Memory B cell (primary cell): ENCODE data around the gene TMEM204.

ENCODE experiments used
- ATAC-seq: fragments of 150-1000 bp; cut with Tn5 transposase; 2 replicates; pipeline ENCODE4 v1.10.0; 2021; ENCODE audit warnings: low read depth, mild to moderate bottlenecking, moderate library complexity
- DNase-seq, 2 donors: peaks; one replicate each; pipeline ENCODE4 v3.0.0; 2022; ENCODE audit warnings: low spot score in 2 of 2
- H3K27ac Mint-ChIP-seq: one replicate; pipeline ENCODE4 v1.8.0; 2022; ENCODE audit warnings: mild to moderate bottlenecking, moderate library complexity, mixed read lengths
- H3K27me3 Mint-ChIP-seq: one replicate; pipeline ENCODE4 v1.8.0; 2022; ENCODE audit warnings: mixed read lengths
- H3K36me3 Mint-ChIP-seq: one replicate; pipeline ENCODE4 v1.8.0; 2022; ENCODE audit warnings: mild to moderate bottlenecking, mixed read lengths
- H3K4me1 Mint-ChIP-seq: one replicate; pipeline ENCODE4 v1.8.0; 2022; ENCODE audit warnings: mixed read lengths
- H3K4me3 Mint-ChIP-seq: one replicate; pipeline ENCODE4 v1.8.0; 2022; ENCODE audit warnings: mild to moderate bottlenecking, moderate library complexity, mixed read lengths
- H3K9me3 Mint-ChIP-seq: one replicate; pipeline ENCODE4 v1.8.0; 2022; ENCODE audit warnings: mixed read lengths

Gene TMEM204

DNA sequence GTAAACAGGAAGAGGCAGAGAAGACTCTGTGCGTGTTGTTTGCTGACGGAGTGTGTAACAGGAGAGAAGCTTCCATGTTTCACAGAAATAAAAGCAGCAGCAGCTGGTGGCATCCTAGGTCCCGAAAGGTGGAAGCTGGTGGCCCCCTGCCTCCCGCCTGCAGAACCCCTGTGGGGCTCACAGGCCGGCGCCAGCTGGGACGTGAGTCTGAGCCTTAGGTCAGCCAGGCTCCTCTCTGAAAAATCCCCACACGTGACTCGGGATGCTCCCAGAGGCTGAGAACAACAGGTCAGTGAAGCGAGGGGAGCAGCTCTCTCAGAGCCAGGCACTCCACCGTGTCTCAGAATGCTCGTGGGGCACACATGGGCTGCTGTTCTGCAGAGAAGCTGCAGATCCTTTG lies 27.4 kb downstream of the TMEM204 start:
- Mint-ChIP-seq H3K4me3 (no peak overlapping the region), H3K9me3 (no peaks in the 10 kb centered on the region), H3K36me3 (peaks cover 2% of the 10 kb centered on the region), H3K4me1 (peaks cover 5% of the 10 kb centered on the region), H3K27ac (no peak overlapping the region), H3K27me3 (no peaks in the 10 kb centered on the region)
- ATAC-seq, result no peak
- DNase-seq, result no peak

DNA sequence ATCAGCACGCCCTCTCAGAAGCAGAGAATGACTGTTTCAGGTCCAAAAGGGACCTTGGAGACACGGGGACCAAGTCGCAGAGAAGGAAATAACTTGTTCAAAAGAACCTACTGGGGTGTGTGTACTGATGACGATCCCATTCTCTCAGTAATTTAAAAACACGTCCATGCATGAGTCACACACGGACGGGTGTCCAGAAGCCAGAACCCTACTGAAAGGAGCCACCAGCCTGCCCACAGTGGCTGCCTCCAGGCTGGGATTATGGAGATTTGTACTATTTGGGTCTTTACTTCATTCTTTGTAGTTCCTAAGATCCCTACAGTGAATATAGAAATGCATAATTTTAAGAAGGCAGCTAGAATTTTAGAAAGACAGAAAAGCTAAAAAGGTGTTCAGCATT lies 27.8 kb downstream of the TMEM204 start:
- DNase-seq, result no peak
- H3K4me1 Mint-ChIP-seq, result peaks cover 5% of the 10 kb centered on the region
- peaks cover 2% of the 10 kb centered on the region for H3K36me3 Mint-ChIP-seq
- no peaks in the 10 kb centered on the region for H3K27me3 Mint-ChIP-seq
- no peaks in the 10 kb centered on the region for H3K9me3 Mint-ChIP-seq
- ATAC-seq, result no peak
- H3K4me3 Mint-ChIP-seq, result no peak overlapping the region
- no peak overlapping the region for H3K27ac Mint-ChIP-seq

DNA sequence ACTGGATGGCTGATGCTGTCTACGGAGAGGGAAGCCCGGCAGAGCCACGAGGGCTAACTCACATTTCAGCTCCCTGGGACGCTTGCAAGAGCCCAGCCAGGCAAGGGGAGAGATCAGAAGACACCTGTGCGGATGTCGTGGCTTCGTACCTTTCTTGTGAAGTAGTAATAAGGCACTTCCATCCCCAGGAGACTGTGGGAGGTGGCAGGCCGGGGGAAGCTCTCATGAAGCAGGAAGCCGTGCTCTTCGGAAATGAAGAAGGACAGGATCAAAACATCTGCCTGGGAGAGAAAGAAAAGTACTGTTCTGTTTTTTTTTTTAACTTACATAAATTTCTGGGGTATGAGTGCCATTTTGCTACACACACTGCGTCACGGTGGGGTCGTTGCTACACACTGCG lies 28.4 kb downstream of the TMEM204 start:
- peaks cover 5% of the 10 kb centered on the region for H3K4me1 Mint-ChIP-seq
- no peak for ATAC-seq
- H3K27ac Mint-ChIP-seq, result no peak overlapping the region
- H3K27me3 Mint-ChIP-seq, result no peaks in the 10 kb centered on the region
- H3K9me3 Mint-ChIP-seq, result no peaks in the 10 kb centered on the region
- peaks cover 2% of the 10 kb centered on the region for H3K36me3 Mint-ChIP-seq
- no peak overlapping the region for H3K4me3 Mint-ChIP-seq
- no peak for DNase-seq

DNA sequence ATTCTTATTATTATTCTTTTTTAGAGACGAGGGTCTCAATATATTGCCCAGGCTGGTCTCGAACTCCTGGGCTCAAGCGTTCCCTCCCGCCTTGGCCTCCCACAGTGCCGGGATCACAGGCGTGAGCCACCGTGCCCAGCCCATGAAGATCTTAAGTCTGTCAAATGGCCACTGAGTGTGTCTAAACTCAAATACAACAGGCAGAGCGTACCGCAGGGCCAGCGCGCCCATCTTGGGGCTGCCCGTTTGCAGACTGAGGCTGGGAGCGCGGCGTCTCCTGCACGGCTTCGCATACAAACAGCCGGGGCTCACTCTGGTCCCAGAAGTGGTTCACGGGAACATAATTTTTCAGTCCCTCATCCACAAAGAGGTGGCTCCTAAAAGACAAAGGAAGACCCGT lies 30.3 kb downstream of the TMEM204 start:
- no peak overlapping the region for H3K27ac Mint-ChIP-seq
- no peak for ATAC-seq
- H3K4me3 Mint-ChIP-seq, result no peak overlapping the region
- DNase-seq, result no peak
- peaks cover 5% of the 10 kb centered on the region for H3K4me1 Mint-ChIP-seq
- H3K27me3 Mint-ChIP-seq, result no peaks in the 10 kb centered on the region
- H3K9me3 Mint-ChIP-seq, result no peaks in the 10 kb centered on the region
- peaks cover 2% of the 10 kb centered on the region for H3K36me3 Mint-ChIP-seq

DNA sequence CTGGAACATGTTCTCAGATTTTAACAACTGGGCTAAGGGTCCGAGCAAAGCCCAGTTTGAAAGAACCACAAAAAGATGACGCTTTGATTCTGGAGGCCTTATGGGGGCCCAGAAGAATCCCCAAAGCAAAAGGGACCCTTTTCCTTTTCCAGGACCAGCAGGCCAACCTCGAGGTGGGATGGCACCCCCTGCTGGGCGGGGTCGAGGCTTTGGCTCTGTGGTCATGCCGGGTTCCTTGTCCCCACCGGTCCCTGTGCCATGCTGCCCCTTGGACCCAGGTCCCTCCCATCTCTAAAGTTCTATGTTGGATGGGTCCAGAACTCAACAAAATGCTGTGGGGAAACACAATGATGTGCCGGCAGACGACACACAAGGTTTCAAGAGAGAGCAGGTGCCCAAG lies 30.9 kb downstream of the TMEM204 start:
- peak in 1 of 2 donors; percentile 19 for DNase-seq
- H3K4me3 Mint-ChIP-seq, result no peak overlapping the region
- H3K27ac Mint-ChIP-seq, result no peak overlapping the region

DNA sequence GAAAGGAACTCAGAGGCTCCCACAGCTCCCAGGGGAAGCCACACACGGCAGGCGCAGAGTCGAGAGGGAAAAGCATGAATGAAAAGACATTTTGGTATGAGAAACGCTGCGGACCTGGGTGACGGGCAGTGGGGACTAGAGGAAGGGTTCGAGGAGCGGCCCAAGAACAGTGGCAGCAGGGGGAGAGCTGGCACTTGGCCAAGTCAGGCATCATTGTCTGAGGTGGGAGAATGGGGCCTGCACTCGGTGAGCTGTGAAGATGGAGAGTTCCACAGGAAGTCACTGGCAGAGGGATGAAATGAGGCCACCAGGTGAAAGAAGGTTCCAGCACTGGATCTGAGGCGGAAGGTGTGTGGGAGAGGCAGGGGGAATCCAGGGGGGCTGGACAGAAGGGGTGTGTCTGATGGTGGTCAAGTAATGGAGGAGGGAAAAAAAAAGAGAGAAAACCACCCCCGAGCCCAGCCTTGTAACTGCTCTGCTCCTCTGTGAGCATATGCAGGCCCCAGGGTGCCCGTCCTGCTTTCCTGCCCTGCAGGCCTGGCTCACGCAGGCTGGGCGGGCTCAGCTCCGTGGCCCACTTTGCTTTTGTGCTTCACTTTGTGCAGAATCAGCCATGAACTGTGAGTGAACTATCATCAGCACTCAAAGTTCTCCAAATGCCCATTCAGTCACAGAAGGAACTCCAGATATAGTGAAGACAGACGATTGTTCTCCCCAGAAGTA lies 31.8 kb downstream of the TMEM204 start:
- Mint-ChIP-seq H3K27ac (no peak overlapping the region), H3K4me3 (no peak overlapping the region), H3K4me1 (no peaks in the 10 kb centered on the region)

More for the DNA sequence above, 30.9 kb downstream of the TMEM204 start:
- Mint-ChIP-seq H3K4me1 (peaks cover 5% of the 10 kb centered on the region), H3K27me3 (no peaks in the 10 kb centered on the region), H3K36me3 (peaks cover 2% of the 10 kb centered on the region), H3K9me3 (no peaks in the 10 kb centered on the region)
- no peak for ATAC-seq

DNA sequence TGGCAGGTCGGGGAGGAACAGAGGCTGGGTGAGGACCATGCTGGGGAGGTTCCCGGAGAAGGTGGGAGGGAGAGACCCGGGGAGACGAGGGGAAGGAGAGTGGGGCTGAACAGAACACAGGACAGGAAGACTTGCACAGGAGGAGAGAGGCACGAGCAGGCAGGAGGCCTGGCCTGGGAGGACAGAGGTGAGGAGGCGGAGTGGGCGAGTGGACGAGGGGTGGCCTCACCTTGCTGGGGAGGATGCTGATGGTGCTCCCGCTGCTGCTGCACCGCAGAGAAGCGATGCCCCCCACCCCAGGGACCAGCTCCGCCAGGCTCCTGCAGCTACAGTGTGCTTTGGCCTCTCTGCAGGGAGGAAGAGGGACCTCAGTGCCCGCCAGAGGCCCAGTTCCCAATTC lies 34.5 kb downstream of the TMEM204 start:
- Mint-ChIP-seq H3K4me3 (no peak overlapping the region), H3K9me3 (no peaks in the 10 kb centered on the region), H3K36me3 (no peaks in the 10 kb centered on the region), H3K4me1 (no peaks in the 10 kb centered on the region), H3K27ac (no peak overlapping the region), H3K27me3 (no peaks in the 10 kb centered on the region)
- no peak for ATAC-seq
- no peak for DNase-seq

More for the DNA sequence above, 31.8 kb downstream of the TMEM204 start:
- ATAC-seq (no peak), DNase-seq (no peak)
- no peaks in the 10 kb centered on the region for H3K9me3 Mint-ChIP-seq
- H3K27me3 Mint-ChIP-seq, result no peaks in the 10 kb centered on the region
- peaks cover 2% of the 10 kb centered on the region for H3K36me3 Mint-ChIP-seq

DNA sequence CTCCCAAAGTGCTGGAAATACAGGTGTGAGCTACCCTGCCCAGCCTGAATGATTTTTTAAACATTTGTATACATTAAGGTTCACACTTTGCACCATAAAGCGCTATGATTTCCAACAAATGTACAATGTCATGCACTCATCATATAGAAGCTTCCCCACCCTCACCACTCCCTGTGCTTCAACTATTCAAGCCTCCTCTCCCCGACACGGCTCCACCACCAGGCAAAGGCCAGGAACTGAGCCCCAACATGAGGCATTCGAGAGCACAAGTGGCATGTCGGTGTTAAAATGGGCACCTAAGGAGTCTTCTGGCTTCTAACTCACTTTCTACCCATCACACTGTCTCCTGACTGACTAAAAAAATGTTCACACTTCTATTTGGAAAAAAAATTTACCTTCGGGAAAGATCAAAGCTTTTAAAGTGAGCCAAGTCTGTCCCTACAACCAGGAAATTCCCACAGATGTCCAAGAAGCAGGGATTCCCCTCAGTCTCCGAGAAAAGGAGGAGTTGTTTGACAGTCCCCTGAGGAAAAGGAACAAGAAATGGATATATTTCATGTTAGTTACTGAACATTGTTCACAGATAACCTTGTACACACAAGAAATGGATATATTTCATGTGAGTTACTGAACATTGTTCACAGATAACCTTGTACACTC lies 37.7 kb downstream of the TMEM204 start:
- Mint-ChIP-seq H3K27me3 (no peaks in the 10 kb centered on the region), H3K4me1 (no peaks in the 10 kb centered on the region), H3K36me3 (peaks cover 3% of the 10 kb centered on the region), H3K27ac (no peak overlapping the region), H3K9me3 (peaks cover 2% of the 10 kb centered on the region), H3K4me3 (no peak overlapping the region)
- DNase-seq (no peak), ATAC-seq (no peak)

DNA sequence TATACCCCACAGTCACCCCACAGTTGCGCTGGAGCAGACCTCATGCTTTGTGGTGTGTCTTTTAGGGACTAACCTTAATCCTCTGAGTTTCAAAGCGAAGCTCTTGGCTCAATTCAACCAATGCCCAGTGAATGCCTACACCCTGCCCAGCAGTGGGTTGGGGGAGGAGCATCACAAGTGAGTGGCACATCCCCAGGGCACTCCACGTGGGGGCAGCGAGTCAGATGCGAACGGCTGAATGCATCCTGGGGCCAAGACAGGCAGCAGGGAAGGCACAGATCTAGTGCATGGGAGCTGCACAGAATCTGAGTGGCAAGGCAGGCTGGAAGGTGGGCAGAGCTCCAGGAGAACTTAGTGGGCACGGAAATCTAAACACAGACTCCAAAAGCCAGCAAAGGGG lies 39.2 kb downstream of the TMEM204 start:
- Mint-ChIP-seq H3K27ac (no peak overlapping the region), H3K9me3 (peaks cover 2% of the 10 kb centered on the region), H3K27me3 (no peaks in the 10 kb centered on the region), H3K36me3 (peaks cover 3% of the 10 kb centered on the region), H3K4me1 (no peaks in the 10 kb centered on the region), H3K4me3 (no peak overlapping the region)
- DNase-seq (no peak), ATAC-seq (no peak)

DNA sequence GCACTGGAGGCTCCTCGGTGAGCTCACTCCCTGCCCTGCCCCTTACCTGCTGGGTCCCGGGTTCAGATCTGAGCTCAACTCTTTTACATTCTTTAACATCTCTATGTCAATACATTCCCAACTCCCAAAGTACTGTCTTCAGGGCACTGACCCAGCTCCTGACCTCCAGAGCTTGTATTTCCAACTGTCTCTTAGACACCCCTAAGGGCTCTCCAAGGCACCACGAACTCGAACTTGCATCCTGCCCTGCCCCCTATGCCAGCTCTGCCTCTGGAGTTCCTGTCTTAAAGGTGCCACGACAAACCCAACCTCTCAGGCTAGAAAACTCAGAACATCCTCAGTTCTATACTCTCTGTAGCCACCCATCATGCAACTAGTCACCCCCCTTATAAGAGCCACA lies 39.8 kb downstream of the TMEM204 start:
- Mint-ChIP-seq H3K36me3 (peaks cover 3% of the 10 kb centered on the region), H3K27ac (no peak overlapping the region), H3K4me1 (no peaks in the 10 kb centered on the region), H3K9me3 (peaks cover 2% of the 10 kb centered on the region), H3K4me3 (no peak overlapping the region), H3K27me3 (no peaks in the 10 kb centered on the region)
- DNase-seq, result no peak
- ATAC-seq, result no peak

DNA sequence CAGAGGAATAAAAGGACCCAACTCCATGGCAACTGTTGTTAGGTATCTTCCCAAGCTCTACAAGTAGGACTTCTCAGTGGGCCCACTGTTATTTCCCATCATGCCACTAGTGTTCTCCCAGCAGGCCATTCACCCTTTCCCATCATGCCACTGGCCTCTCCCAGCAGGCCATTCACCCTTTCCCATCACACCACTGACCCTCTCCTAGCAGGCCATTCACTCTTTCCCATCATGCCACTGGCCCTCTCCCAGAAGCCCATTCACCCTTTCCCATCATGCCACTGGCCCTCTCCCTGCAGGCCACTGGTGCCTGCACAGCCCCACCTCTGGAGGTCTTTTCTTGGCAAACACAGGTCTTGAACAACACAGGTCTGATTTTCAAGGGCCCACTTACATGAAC lies 42.1 kb downstream of the TMEM204 start:
- H3K9me3 Mint-ChIP-seq, result peaks cover 2% of the 10 kb centered on the region
- no peak for ATAC-seq
- no peaks in the 10 kb centered on the region for H3K27me3 Mint-ChIP-seq
- DNase-seq, result no peak
- no peak overlapping the region for H3K27ac Mint-ChIP-seq
- H3K36me3 Mint-ChIP-seq, result peaks cover 3% of the 10 kb centered on the region
- H3K4me1 Mint-ChIP-seq, result no peaks in the 10 kb centered on the region
- H3K4me3 Mint-ChIP-seq, result no peak overlapping the region

DNA sequence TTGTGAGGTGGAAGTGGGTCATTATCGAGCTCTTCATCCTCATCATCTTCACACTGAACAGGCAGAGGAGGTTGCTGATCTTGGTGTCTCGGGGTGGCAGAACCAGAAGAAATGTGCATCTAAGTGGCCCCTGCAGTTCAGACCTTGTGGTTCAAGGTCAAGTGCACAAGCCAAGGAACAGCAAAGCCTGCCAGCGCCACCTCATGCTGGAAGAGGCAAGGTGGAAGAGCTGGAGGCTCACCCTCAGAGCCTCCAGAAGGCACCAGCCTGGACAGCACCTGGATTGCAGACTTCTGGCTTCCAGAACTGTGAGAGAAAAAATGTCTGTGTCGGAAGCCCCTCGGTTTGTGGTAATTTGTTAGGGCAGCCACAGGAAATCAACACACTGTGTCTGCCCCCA lies 45.7 kb downstream of the TMEM204 start:
- ATAC-seq (no peak), DNase-seq (no peak)
- H3K27ac Mint-ChIP-seq, result no peak overlapping the region
- H3K36me3 Mint-ChIP-seq, result peaks cover 10% of the 10 kb centered on the region
- H3K4me3 Mint-ChIP-seq, result no peak overlapping the region
- peaks cover 2% of the 10 kb centered on the region for H3K4me1 Mint-ChIP-seq
- peaks cover 7% of the 10 kb centered on the region for H3K9me3 Mint-ChIP-seq
- H3K27me3 Mint-ChIP-seq, result no peaks in the 10 kb centered on the region

DNA sequence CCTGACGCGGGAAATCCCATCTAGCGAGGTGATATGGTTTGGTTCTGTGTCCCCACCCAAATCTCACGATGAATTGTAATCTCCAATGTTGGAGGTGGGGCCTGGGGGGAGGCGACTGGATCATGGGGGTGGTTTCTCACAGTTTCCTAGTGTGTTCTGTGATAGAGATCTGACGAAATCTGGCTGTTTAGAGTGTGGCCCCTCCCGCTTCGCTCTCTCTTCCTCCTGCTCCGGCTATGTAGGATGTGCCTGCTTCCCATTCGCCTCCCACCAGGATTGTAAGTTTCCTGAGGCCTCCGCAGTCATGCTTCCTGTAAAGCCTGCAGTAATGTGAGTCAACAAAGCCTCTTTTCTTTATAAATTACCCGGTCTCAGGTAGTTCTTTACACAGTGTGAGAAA lies 46.8 kb downstream of the TMEM204 start:
- peaks cover 2% of the 10 kb centered on the region for H3K4me1 Mint-ChIP-seq
- no peak for DNase-seq
- no peak for ATAC-seq
- H3K36me3 Mint-ChIP-seq, result peaks cover 10% of the 10 kb centered on the region
- H3K4me3 Mint-ChIP-seq, result no peak overlapping the region
- peaks cover 7% of the 10 kb centered on the region for H3K9me3 Mint-ChIP-seq
- no peaks in the 10 kb centered on the region for H3K27me3 Mint-ChIP-seq
- no peak overlapping the region for H3K27ac Mint-ChIP-seq

DNA sequence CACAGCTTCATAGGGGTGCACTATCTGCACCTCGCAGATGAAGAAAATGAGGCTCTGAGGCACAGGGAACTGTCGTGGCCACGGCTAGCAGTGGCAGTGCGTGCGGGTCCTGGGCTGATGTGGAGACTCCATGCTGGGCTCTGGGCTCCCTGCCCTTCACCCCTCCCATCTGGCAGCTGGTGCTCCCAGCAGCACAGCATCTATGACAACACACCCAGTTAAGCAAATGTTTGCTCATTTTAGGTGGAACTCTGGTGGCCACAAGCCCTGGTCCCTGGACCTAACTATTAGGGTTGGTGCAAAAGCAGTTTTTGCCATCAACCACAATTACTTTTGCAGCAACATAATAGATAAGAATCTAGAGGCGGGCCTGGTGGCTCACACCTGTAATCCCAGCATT lies 47.5 kb downstream of the TMEM204 start:
- H3K4me1 Mint-ChIP-seq, result peaks cover 2% of the 10 kb centered on the region
- H3K27me3 Mint-ChIP-seq, result no peaks in the 10 kb centered on the region
- DNase-seq, result no peak
- ATAC-seq, result no peak
- H3K9me3 Mint-ChIP-seq, result peaks cover 5% of the 10 kb centered on the region
- H3K36me3 Mint-ChIP-seq, result peaks cover 8% of the 10 kb centered on the region
- H3K4me3 Mint-ChIP-seq, result no peak overlapping the region
- H3K27ac Mint-ChIP-seq, result no peak overlapping the region

DNA sequence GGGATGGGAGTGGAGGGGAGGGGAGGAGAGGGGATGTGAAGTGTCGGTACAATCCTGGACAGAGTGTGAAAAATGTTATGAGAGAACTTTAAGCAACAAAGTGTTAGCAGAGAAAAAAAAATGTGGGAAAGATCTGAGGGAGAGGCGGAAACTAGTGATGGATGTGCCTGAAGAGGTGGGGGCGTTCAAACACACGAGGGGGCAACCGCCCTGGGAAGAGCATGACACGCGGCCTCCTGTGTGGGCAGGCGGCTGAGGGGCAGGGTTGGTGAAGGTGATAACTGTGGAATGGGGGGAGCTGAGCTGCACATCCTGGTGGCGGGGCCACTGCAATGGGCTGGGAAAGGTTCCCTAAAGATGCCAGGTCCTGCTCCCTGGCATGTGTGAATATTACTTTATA lies 48.3 kb downstream of the TMEM204 start:
- no peak overlapping the region for H3K27ac Mint-ChIP-seq
- H3K4me3 Mint-ChIP-seq, result no peak overlapping the region
- peaks cover 2% of the 10 kb centered on the region for H3K4me1 Mint-ChIP-seq
- DNase-seq (no peak), ATAC-seq (no peak)
- peaks cover 5% of the 10 kb centered on the region for H3K9me3 Mint-ChIP-seq
- peaks cover 8% of the 10 kb centered on the region for H3K36me3 Mint-ChIP-seq
- no peaks in the 10 kb centered on the region for H3K27me3 Mint-ChIP-seq
